HG02938 (cell line): ENCODE results near the gene SLPI.

Experiments used
- ATAC-seq: cut with Tn5 transposase; IDR thresholded peaks from one replicate; pipeline ENCODE4 v1.9.1; 2021; ENCODE audit warnings: mild to moderate bottlenecking, moderate library complexity; ENCODE audit not compliant: unreplicated experiment

SLPI gene

DNA sequence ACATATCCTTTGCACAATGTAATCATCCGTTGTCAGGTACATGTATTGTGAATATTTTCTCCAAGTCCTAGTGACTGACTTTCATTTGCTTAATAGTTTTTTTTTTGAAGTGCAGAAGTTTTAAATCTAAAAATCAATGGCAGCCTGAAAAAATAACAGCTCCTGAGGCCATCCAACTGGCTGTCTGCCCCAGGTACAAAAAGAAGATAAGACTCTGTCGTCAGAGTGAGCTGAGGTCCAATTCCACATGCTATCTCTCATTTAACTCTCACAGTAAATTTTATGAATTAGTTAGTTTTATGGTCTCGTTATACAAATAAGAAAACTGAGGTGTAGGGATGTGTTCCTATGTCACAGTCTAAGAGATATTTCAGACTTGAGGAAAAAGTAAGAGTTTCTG is 21.0 kb upstream of the SLPI start:
- ATAC-seq, result no peak

DNA sequence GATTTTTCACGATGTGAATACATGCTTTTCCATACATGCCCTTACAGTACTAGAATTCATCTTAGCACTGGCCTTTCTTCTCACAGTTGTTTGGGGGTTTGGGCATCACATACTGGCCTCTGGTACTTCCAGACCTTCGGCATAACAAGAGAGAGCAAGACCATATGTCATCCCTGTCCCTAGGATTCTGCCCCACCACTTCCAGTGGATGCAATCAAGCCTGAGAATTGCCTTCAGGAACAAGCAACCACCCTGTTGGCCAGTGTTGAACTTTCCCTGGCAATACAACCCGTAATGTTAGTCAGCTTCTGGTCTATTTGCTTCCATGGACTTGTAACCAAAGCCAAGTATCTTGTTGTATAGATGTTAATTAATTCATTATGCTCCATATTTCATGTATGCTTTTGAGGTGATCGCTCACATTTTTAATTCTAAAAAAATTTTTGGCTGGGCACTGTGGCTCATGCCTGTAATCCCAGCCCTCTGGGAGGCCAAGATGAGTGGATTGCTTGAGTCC is 15.4 kb upstream of the SLPI start:
- ATAC-seq, result no peak

DNA sequence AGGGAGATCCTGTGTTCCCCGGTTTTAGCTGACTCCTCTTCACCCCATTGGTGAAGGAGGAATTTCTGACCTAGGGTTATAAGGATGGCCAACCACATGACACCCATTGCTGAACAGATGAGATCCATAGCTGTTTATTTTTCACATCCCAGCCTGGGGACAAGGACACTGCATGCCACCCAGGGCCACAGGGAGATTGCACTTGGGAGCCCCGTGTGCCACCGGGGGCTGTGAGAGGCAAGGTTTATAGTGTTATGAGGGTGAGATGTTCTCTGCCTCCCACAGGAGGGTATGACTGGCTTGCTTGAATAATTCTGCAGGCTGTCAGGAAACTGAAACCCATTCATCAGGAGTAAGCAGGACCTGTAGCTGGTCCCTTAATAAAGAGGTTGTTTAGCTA is 14.7 kb upstream of the SLPI start:
- no peak for ATAC-seq

DNA sequence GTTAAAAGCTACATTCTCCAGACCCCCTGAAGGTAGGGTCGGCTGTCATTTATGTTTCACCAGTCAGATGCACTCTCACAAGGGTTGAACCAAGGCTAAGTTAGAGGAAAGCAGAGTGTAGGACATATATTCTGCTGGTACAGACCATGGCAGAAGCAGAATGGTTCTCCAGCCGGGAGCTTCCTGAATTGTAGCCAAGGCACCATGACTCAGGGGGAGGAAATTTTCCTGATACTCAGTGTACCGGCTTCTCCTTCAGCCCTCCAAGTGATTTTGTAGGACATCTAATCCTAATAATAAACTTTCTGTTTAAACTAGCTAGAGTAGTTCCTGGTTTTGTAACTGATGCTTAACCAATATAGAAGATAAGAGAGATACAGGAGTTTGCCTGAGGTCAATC is 14.2 kb upstream of the SLPI start:
- ATAC-seq, result no peak

- ATAC-seq, result no peak
These were observed 12.6 kb upstream of the SLPI start for GRCh38 chr20:45266977-45267376.

- no peak for ATAC-seq
These were observed 9.3 kb upstream of the SLPI start for GRCh38 chr20:45263556-45264266.

DNA sequence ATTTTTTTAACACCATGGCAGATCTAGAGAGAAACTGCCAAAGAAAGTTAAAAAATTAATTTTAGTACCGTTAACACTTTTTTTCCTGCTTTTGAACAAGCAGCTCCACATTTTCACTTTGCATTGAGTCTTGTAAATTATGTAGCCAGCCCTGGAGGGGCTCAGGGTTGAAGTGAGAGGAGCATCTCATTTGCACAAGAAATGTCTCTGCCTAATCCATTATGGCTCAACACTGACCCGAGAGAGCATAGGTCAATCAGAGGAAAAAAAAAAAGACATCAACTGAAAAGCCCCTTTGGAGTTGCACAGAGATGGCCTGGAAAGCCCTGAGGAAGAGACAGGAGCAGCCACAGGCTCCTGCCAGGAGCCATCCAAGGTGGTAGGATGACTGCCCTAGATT is 4.3 kb upstream of the SLPI start:
- no peak for ATAC-seq

DNA sequence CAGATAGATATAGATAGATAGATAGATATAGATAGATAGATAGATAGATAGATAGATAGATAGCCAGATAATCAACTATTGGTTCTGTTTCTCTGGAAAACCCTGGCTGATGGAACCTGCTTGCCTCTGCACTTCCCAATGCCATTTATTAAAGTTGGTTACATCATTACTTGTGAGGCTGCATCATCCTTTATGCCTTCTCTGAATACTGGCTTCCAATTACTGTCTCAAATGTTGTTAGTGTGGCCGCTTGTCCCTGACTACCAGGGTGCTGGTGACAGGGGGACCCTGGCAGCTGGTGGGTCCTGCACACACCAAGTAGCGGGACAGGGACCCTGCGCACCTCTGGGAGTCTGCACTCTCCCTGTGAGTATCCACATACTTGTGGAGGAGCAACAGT is 3.9 kb upstream of the SLPI start:
- ATAC-seq, result no peak

DNA sequence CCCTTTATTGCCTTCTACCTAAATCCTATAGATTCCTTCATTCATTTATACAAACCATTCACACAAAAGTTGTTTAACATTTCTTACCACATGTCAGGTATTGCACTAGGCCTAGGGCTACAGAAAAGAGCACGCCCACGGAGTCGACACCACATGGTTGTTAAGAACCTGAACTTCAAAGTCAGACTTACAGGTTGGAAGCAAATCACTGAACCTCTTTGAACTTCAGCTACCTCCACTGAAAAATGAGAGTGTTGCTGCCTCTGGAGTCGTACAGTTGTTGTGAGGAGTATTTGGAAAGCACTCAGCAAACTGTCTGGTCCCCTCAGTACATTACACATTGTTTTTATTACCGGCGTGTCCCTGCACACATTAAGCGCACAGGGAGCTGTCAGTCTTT is 3.3 kb upstream of the SLPI start:
- ATAC-seq, result no peak

- no peak for ATAC-seq
These were observed 2.8 kb upstream of the SLPI start for GRCh38 chr20:45257161-45257560.

DNA sequence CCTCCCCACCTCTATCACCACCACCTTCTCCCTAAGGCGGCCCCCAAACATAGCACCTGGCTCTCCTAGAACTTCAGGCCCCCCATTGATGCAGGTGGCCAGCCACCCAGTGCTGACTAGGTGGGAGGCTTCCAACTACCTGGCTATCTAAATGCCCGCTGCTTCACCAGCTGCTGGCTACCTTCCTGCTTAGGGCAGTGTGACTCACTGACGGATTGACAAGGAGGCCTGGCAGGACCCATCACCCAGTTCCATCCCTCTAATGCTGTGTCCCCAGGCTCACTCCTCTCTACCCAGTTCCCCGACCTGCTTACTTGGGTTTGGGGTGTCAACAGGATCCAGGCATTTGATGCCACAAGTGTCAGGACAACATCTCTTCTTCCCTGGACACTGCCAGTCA is 1.1 kb downstream of the SLPI start:
- no peak for ATAC-seq

- no peak for ATAC-seq
These were observed 2.3 kb downstream of the SLPI start for GRCh38 chr20:45251884-45252560.

DNA sequence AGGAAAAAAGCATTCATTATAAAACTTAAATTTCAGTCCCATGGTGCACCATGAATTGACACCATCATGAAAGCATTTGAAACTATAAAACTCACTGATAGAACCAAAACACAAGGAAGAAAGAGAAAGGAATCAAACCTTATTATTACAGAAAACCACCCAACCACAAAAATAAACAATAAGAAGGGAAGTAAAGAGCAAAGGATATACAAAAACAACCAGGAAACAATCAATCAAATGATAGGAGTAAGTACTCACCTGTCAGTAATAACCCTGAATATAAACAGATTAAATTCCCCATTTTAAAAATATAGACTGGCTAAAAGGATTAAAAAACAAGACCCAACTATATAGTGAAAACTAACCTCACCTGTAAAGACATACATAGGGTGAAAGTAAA is 5.8 kb downstream of the SLPI start:
- ATAC-seq, result no peak

DNA sequence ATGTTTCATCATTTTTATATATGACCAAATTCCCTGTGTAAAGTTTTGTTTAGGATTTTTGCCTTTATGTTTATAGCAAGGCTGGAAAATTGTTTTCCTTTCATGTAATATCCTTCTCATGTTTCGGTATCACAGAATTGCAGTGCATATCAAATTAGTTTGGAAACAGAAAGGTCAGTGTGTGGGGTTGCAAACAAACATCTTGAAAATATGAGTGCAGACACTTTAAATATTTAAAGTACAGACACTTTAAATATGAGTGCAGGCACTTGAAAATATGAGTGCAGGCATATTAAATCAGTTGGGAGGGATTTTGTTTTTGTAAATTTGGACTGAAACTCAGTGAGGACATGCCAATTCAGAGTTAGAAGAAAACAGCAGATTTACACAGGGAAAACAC is 6.5 kb downstream of the SLPI start:
- ATAC-seq, result no peak

- ATAC-seq, result no peak
These were observed 8.3 kb downstream of the SLPI start for GRCh38 chr20:45246109-45246508.

- no peak for ATAC-seq
These were observed 16.2 kb downstream of the SLPI start for GRCh38 chr20:45238139-45238538.

DNA sequence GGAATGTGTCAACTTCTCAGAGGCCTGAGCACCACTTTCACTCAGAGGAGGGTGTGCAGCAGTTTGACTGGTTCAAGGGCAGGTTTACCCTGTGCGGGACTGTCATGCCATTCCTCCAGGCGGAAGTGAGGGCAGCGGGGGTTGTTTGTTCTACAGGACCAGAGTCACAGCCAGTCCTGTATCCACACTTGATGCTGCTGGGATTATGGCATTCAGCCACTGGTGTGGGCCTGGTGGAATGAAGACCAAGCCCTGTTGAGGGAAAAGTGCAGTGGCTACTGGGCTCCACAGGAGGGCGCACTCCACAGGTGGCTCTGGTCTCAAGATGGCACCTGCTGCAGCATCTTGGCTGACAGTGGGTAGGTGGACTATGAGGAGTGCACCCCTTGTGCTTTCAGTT is 18.4 kb downstream of the SLPI start:
- no peak for ATAC-seq

- no peak for ATAC-seq
These were observed 23.7 kb downstream of the SLPI start for GRCh38 chr20:45230631-45231030.

DNA sequence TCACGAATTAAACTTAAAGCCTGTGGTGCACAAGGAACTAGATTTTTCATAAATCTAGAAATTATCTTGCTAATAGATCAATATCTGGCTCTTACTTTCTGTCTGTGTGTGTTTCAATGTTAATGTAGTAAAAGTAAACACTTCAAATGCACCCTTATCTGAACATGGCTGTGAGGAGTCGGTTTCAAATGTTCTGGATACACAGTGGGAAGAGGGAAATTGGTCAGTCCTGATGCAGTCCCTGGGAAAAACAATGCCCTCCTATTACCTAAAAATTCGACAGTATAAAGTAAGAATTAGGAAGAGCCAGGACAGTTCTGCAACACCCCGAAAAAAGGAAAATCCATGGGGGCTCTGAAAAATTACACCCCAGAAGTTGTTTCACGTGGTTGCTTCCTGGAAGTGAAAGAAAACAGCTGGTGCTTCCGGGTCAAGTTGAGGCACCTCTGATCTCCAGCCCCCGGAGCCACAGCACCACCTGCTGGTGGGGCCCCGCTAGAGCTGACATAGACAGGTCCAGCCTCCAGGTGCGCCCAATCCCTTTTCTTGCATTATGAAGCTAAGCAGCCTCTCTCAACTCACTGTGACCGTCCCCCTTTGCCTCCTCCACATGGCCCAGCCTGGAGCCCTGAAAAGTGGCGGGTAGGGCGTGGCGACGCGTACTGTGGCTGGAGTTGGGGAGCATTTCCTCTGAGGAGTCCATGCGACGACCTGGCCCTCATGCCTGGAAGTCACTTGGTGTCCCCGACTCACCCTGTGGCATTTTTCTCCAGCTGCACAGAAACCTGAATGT is 24.9 kb downstream of the SLPI start:
- ATAC-seq, result no peak

DNA sequence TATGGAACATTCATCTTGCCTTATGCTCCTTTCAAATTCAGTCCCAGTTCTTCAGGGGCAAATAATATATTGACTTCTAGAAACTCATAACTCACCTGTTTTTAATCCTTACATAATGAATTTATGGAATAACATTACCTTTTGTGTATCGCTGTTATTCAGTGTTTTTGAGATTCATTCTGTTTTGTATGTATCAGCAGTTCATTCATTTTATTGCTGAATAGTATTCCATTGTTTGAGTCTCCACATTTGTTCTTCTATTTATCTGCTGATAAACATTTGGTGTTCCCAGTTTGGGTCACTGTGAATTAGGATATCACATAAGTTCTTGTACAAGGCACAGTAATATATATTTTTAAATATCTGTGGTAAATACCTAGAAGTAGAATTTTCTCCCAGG is 28.1 kb downstream of the SLPI start:
- no peak for ATAC-seq

DNA sequence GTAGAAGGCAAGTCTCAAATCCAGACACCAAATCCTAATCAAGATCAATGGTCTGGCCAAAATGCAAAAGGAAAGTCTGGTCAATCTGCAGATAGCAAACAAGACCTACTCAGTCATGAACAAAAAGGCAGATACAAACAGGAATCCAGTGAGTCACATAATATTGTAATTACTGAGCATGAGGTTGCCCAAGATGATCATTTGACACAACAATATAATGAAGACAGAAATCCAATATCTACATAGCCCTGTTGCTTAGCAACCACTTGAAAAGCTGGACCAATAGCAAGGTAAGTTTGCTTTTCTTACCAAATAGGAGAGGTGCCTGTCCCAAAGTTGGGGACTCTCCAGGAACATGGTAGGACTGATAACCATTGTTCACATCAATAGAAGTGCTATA is 31.2 kb downstream of the SLPI start:
- ATAC-seq, result no peak

DNA sequence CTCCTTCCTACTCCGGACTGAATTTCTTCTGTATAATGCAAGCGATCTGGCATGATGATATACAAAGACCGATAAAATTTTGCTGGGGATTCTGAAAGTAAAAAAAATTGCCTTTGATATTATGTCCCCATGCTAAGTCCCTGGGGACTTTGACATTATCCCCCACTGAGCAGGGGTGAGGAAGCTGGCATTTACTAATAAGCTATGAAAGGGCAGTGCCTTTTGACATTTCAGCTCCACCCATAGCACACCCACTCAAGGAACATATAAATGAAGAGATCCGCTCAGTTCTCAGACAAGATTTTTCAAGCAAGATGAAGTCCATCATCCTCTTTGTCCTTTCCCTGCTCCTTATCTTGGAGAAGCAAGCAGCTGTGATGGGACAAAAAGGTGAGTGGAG is 33.3 kb downstream of the SLPI start, which contains the start of gene SEMG2:
Gene SEMG2 (plus strand): TSS at position 298 of the 400 bp plus-strand sequence. CDS start 17 bp downstream, at position 315.
- no peak for ATAC-seq
